B cell (primary cell): ENCODE measurements around the gene PDZRN4. TPM values are rescaled to one million over a fixed set of nuclear protein-coding genes. Genes with fewer than 3 reads are reported as not detected.
"Not testable (repeated sequence)": the region's sequence is repeated elsewhere in the genome, so short reads cannot be mapped to it uniquely, and the experiment has no call there.

ENCODE experiments used
- ATAC-seq: fragments of 200-7000 bp; cut with Tn5 transposase; one replicate; pipeline ENCODE4 v1.10.0; 2021; ENCODE audit warnings: low read depth, mild to moderate bottlenecking, moderate number of reproducible peaks, moderate library complexity
- CTCF ChIA-PET: fragments of 350-600 bp; sonication (Branson Sonifier 250); formaldehyde crosslinking; loops from one replicate; lab custom pipeline; 2021; ENCODE audit warnings: antibody characterized with exemption, inconsistent platforms; lab: Charles Lee
- POLR2A ChIA-PET: fragments of 350-600 bp; sonication (Branson Sonifier 250); formaldehyde crosslinking; loops from one replicate; lab custom pipeline; 2021; ENCODE audit warnings: antibody characterized with exemption; lab: Charles Lee
- DNase-seq: peaks from one replicate; pipeline ENCODE4 v3.0.0; 2013
- H2AFZ ChIP-seq: 2 replicates; pipeline ENCODE4 v1.6.1; 2012; ENCODE audit warnings: mild to moderate bottlenecking, low read depth, low read length; ENCODE audit not compliant: insufficient read depth, poor library complexity, severe bottlenecking
- H3K27ac ChIP-seq, 2 donors: 1 replicate in 1 of 2; 2 replicates in 1 of 2; pipeline ENCODE4 v1.5.1; 2012 to 2013; ENCODE audit warnings: low read length in 2 of 2, mild to moderate bottlenecking in 2 of 2, moderate library complexity in 1 of 2
- H3K27me3 ChIP-seq, 4 experiments: fragments of 200-600 bp in 1 of 4; sonication (generic) in 1 of 4; replicated peaks in 1 of 4; 1 replicate in 2 of 4; 2 replicates in 2 of 4; pipeline versions ENCODE4 v1.6.1 to v1.7.0; 2013 to 2016; ENCODE audit warnings: low read length in 3 of 4, mild to moderate bottlenecking in 2 of 4, mixed read lengths in 1 of 4, moderate library complexity in 1 of 4; ENCODE audit not compliant: insufficient read depth in 4 of 4, control insufficient read depth in 3 of 4; ENCODE audit errors: control extremely low read depth in 1 of 4
- H3K36me3 ChIP-seq, 2 experiments: replicated peaks in 1 of 2; 1 replicate in 1 of 2; 2 replicates in 1 of 2; pipeline versions ENCODE4 v1.6.1 to v1.7.1; 2013; ENCODE audit warnings: low read length in 1 of 2; ENCODE audit not compliant: insufficient read depth in 2 of 2, control insufficient read depth in 1 of 2; ENCODE audit errors: control extremely low read depth in 1 of 2, extremely low read depth in 1 of 2
- H3K4me1 ChIP-seq, 2 donors: fragments of 200-600 bp in 1 of 2; sonication (generic) in 1 of 2; 1 replicate in 1 of 2; 2 replicates in 1 of 2; pipeline versions ENCODE4 v1.5.1 to v1.6.1; 2013 to 2017; ENCODE audit warnings: low read length in 2 of 2; ENCODE audit not compliant: control insufficient read depth in 2 of 2, insufficient read depth in 2 of 2
- H3K4me2 ChIP-seq: replicated peaks from 2 replicates; pipeline ENCODE3; 2012; ENCODE audit warnings: mild to moderate bottlenecking, low read depth, low read length; ENCODE audit not compliant: poor library complexity, severe bottlenecking
- H3K4me3 ChIP-seq, 5 experiments: fragments of 200-600 bp in 1 of 5; sonication (generic) in 1 of 5; 1 replicate in 3 of 5; 2 replicates in 2 of 5; pipeline versions ENCODE4 v1.5.1 to v1.7.0; 2011 to 2016; ENCODE audit warnings: low read length in 4 of 5, mild to moderate bottlenecking in 4 of 5, low read depth in 2 of 5, control low read depth in 1 of 5, moderate library complexity in 1 of 5; ENCODE audit not compliant: insufficient read depth in 1 of 5; ENCODE audit errors: control extremely low read depth in 1 of 5, extremely low read depth in 1 of 5
- H3K79me2 ChIP-seq: fragments of 200-600 bp; sonication (generic); one replicate; pipeline ENCODE4 v1.6.0; 2016; ENCODE audit warnings: low read length; ENCODE audit not compliant: control insufficient read depth, insufficient read depth
- H3K9ac ChIP-seq: fragments of 200-600 bp; sonication (generic); 2 replicates; pipeline ENCODE4 v1.6.1; 2017; ENCODE audit warnings: mild to moderate bottlenecking, low read length, moderate library complexity
- H3K9me3 ChIP-seq, 3 donors: one replicate each; pipeline versions ENCODE4 v1.6.1 to v1.7.1; 2013; ENCODE audit warnings: low read length in 2 of 3; ENCODE audit not compliant: control insufficient read depth in 2 of 3, insufficient read depth in 1 of 3; ENCODE audit errors: control extremely low read depth in 1 of 3
- H4K20me1 ChIP-seq: 2 replicates; pipeline ENCODE4 v1.6.0; 2012; ENCODE audit warnings: mild to moderate bottlenecking, low read length; ENCODE audit not compliant: insufficient read depth, control insufficient read depth, poor library complexity, severe bottlenecking
- H3K27ac Mint-ChIP-seq: one replicate; pipeline ENCODE4 v1.8.0; 2021; ENCODE audit warnings: mixed read lengths
- H3K27me3 Mint-ChIP-seq: one replicate; pipeline ENCODE4 v1.8.0; 2021; ENCODE audit warnings: mixed read lengths
- H3K4me1 Mint-ChIP-seq: one replicate; pipeline ENCODE4 v1.8.0; 2021; ENCODE audit warnings: mixed read lengths
- H3K4me3 Mint-ChIP-seq: one replicate; pipeline ENCODE4 v1.8.0; 2021; ENCODE audit warnings: mixed read lengths
- H3K9me3 Mint-ChIP-seq: one replicate; pipeline ENCODE4 v1.8.0; 2022; ENCODE audit warnings: mixed read lengths; ENCODE audit not compliant: insufficient read depth
- CTCF ChIP-seq: fragments of 200-600 bp; IDR thresholded peaks from one replicate; pipeline ENCODE4 v1.8.0; 2022; ENCODE audit warnings: antibody characterized with exemption, mild to moderate bottlenecking
- EZH2 ChIP-seq: IDR thresholded peaks from 2 replicates; pipeline ENCODE4 v1.6.1; 2012; ENCODE audit warnings: borderline replicate concordance, low read depth, mild to moderate bottlenecking, moderate library complexity, low read length; ENCODE audit not compliant: insufficient read depth, poor library complexity, severe bottlenecking
- WGBS: methylation state at CpG from one replicate; pipeline ENCODE4 v1.1.5; 2013; ENCODE audit warnings: missing lambda C conversion rate; ENCODE audit not compliant: insufficient coverage; 5-methylcytosine and 5-hydroxymethylcytosine counted together
- intact Hi-C: fragments of 100-400 bp; cut with micrococcal nuclease; formaldehyde crosslinking; loops from one replicate; pipeline ENCODE4 v1.10.0; 2022
- polyA plus RNA-seq: library from polyadenylated mRNA; depleted of rRNA; stranded (reverse); fragments of >200 nt; gene quantifications from 2 replicates; pipeline ENCODE4 v1.2.3, GENCODE V29; 2012
- total RNA-seq, 2 donors: library from RNA; stranded (reverse); fragments of 120-200 nt in 1 of 2; gene quantifications; 1 replicate in 1 of 2; 2 replicates in 1 of 2; pipeline versions ENCODE4 v1.2.3 to v1.2.4, GENCODE V29; 2013 to 2022

Gene PDZRN4
- total and polyA plus RNA-seq, 2 donors (not counting 1 experiment from before 2014, with no cell fraction given) = not detected

GRCh38 chr12:41190338-41190737 lies 2.2 kb downstream of the PDZRN4 start:
- Histone ChIP-seq H3K4me3 (no peak overlapping the region), H2AFZ (no peak overlapping the region), H3K27me3 (peaks cover 0 to 31% (median 24%) of the 10 kb centered on the region in 4 experiments), H3K27ac (no peak overlapping the region), H3K4me2 (no peak overlapping the region), H3K9ac (no peak overlapping the region), H4K20me1 (no peaks in the 10 kb centered on the region), H3K36me3 (no peaks in the 10 kb centered on the region), H3K79me2 (no peaks in the 10 kb centered on the region), H3K4me1 (peaks cover 9 to 19% of the 10 kb centered on the region in 2 donors), H3K9me3 (no peaks in the 10 kb centered on the region)
- H3K9me3 Mint-ChIP-seq = no peaks in the 10 kb centered on the region
- ChIA-PET CTCF (no interaction called here), POLR2A (no interaction called here)
- TF ChIP-seq CTCF = no peak
- TF ChIP-seq EZH2 = no peak
- WGBS = no CpG with 5 or more reads among the region's 5 CpGs
- H3K27ac Mint-ChIP-seq = no peak overlapping the region
- no peak overlapping the region for H3K4me3 Mint-ChIP-seq
- intact Hi-C loops = no loop called here
- no peak for ATAC-seq
- H3K4me1 Mint-ChIP-seq = peaks cover 15% of the 10 kb centered on the region
- peaks cover 43% of the 10 kb centered on the region for H3K27me3 Mint-ChIP-seq
- no peak for DNase-seq

GRCh38 chr12:41191549-41191948 lies 3.4 kb downstream of the PDZRN4 start:
- H3K4me3 Mint-ChIP-seq, H3K27ac Mint-ChIP-seq, H3K36me3 ChIP-seq, H3K27ac ChIP-seq, H3K4me3 ChIP-seq, DNase-seq, H2AFZ ChIP-seq, ATAC-seq, H3K9me3 Mint-ChIP-seq, POLR2A ChIA-PET, H3K9ac ChIP-seq, H3K79me2 ChIP-seq, CTCF ChIA-PET, H4K20me1 ChIP-seq, intact Hi-C loops, H3K9me3 ChIP-seq, H3K4me2 ChIP-seq: not testable (repeated sequence)
- H3K4me1 ChIP-seq = peaks cover 9 to 19% of the 10 kb centered on the region in 2 donors
- Mint-ChIP-seq H3K4me1 (peaks cover 15% of the 10 kb centered on the region), H3K27me3 (peaks cover 39% of the 10 kb centered on the region)
- peaks cover 0 to 31% (median 24%) of the 10 kb centered on the region in 4 experiments for H3K27me3 ChIP-seq
- WGBS = no CpG with 5 or more reads among the region's 3 CpGs
